GM12874 (cell line): ENCODE data around the gene SLFNL1.

Source experiments
- CTCF ChIP-seq: IDR thresholded peaks from 2 replicates; pipeline ENCODE4 v1.5.1; 2011; ENCODE audit warnings: low read depth, mild to moderate bottlenecking, control low read depth, low read length, moderate library complexity; ENCODE audit not compliant: insufficient read depth

The SLFNL1 gene

GRCh38 chr1:41028034-41028642 lies 6.6 kb upstream of the SLFNL1 start:
- no peak for TF ChIP-seq CTCF

- no peak for TF ChIP-seq CTCF
These were observed 4.7 kb upstream of the SLFNL1 start for GRCh38 chr1:41025979-41026819.

GRCh38 chr1:41024953-41025352 lies 3.4 kb upstream of the SLFNL1 start:
- TF ChIP-seq CTCF = no peak

- TF ChIP-seq CTCF = no peak
These were observed 1.9 kb upstream of the SLFNL1 start for GRCh38 chr1:41023279-41023990.

GRCh38 chr1:41022424-41022823 lies 899 bp upstream of the SLFNL1 start:
- TF ChIP-seq CTCF = no peak

- TF ChIP-seq CTCF = no peak
These were observed 871 bp downstream of the SLFNL1 start for GRCh38 chr1:41020654-41021053.

GRCh38 chr1:41020109-41020576 lies 1.4 kb downstream of the SLFNL1 start:
- TF ChIP-seq CTCF = no peak
